ENCODE measurements around the gene PEX5L. TPM values are rescaled to one million over a fixed set of nuclear protein-coding genes. Genes with fewer than 3 reads are reported as not detected.

Gene PEX5L
- polyA plus RNA-seq, 1 donor from 2014 or later: 1.0 TPM

DNA sequence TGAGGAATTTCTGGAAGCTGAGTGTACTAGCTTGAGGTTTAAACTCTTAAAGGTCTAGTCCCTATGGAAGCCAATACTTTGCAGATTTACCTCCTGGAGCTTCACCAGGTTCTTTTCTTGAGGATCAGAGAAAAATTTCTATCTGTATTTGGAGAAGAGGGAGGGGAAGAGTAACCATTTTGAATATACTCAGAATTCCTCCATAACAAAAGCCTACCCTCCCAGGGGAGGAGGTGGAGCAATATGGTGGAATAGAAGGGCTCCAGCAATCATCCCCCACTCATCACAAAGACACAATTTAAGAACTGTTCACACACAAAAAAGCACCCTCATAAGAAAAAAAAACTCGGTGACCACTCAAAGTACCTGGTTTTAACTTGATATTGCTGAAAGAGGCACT, 36.0 kb upstream of the PEX5L start:
- Histone ChIP-seq H3K27me3 (ENCODE audit: insufficient read depth, low read depth, low read length) (no peaks in the 10 kb centered on the region), H3K9ac (ENCODE audit: low read length) (no peak overlapping the region), H3K4me2 (ENCODE audit: low read length) (no peak overlapping the region), H3K9me3 (ENCODE audit: low read length) (no peaks in the 10 kb centered on the region), H2AFZ (ENCODE audit: low read depth, low read length) (no peak overlapping the region), H3K4me3 (ENCODE audit: low read length) (no peak overlapping the region), H4K20me1 (ENCODE audit: insufficient read depth) (no peaks in the 10 kb centered on the region), H3K36me3 (ENCODE audit: insufficient read depth, low read length) (no peaks in the 10 kb centered on the region), H3K27ac (ENCODE audit: low read length) (no peak overlapping the region), H3F3A (ENCODE audit: insufficient read depth, low read length, poor library complexity, severe bottlenecking) (no peaks in the 10 kb centered on the region), H3K79me2 (replicated peaks; ENCODE audit: insufficient read depth, low read length) (no peaks in the 10 kb centered on the region), H3K9me2 (ENCODE audit: insufficient read depth, low read length) (no peaks in the 10 kb centered on the region)
- TF ChIP-seq SMC3 (conservative IDR thresholded peaks at IDR 0.05; ENCODE audit: poor library complexity): no peak
- no peak for TF ChIP-seq MXI1 (conservative IDR thresholded peaks at IDR 0.05; ENCODE audit: poor library complexity, severe bottlenecking)
- TF ChIP-seq, protein P1, sequence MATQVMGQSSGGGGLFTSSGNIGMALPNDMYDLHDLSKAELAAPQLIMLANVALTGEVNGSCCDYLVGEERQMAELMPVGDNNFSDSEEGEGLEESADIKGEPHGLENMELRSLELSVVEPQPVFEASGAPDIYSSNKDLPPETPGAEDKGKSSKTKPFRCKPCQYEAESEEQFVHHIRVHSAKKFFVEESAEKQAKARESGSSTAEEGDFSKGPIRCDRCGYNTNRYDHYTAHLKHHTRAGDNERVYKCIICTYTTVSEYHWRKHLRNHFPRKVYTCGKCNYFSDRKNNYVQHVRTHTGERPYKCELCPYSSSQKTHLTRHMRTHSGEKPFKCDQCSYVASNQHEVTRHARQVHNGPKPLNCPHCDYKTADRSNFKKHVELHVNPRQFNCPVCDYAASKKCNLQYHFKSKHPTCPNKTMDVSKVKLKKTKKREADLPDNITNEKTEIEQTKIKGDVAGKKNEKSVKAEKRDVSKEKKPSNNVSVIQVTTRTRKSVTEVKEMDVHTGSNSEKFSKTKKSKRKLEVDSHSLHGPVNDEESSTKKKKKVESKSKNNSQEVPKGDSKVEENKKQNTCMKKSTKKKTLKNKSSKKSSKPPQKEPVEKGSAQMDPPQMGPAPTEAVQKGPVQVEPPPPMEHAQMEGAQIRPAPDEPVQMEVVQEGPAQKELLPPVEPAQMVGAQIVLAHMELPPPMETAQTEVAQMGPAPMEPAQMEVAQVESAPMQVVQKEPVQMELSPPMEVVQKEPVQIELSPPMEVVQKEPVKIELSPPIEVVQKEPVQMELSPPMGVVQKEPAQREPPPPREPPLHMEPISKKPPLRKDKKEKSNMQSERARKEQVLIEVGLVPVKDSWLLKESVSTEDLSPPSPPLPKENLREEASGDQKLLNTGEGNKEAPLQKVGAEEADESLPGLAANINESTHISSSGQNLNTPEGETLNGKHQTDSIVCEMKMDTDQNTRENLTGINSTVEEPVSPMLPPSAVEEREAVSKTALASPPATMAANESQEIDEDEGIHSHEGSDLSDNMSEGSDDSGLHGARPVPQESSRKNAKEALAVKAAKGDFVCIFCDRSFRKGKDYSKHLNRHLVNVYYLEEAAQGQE (IDR thresholded peaks at IDR 0.05; ENCODE audit: borderline replicate concordance): no peak
- no peak for TF ChIP-seq EZH2 (IDR thresholded peaks at IDR 0.05; ENCODE audit: borderline replicate concordance, insufficient read depth, low read length, poor library complexity, severe bottlenecking)
- TF ChIP-seq RAD21 (conservative IDR thresholded peaks at IDR 0.05): no peak
- TF ChIP-seq TAF1 (IDR thresholded peaks at IDR 0.05; ENCODE audit: low read depth): no peak
- TF ChIP-seq, protein P2, sequence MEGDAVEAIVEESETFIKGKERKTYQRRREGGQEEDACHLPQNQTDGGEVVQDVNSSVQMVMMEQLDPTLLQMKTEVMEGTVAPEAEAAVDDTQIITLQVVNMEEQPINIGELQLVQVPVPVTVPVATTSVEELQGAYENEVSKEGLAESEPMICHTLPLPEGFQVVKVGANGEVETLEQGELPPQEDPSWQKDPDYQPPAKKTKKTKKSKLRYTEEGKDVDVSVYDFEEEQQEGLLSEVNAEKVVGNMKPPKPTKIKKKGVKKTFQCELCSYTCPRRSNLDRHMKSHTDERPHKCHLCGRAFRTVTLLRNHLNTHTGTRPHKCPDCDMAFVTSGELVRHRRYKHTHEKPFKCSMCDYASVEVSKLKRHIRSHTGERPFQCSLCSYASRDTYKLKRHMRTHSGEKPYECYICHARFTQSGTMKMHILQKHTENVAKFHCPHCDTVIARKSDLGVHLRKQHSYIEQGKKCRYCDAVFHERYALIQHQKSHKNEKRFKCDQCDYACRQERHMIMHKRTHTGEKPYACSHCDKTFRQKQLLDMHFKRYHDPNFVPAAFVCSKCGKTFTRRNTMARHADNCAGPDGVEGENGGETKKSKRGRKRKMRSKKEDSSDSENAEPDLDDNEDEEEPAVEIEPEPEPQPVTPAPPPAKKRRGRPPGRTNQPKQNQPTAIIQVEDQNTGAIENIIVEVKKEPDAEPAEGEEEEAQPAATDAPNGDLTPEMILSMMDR (IDR thresholded peaks at IDR 0.05; ENCODE audit: poor library complexity, severe bottlenecking): no peak
- no peak for TF ChIP-seq POLR2AphosphoS5 (IDR thresholded peaks at IDR 0.05)
- TF ChIP-seq EP300 (conservative IDR thresholded peaks at IDR 0.05; ENCODE audit: poor library complexity, severe bottlenecking): no peak

DNA sequence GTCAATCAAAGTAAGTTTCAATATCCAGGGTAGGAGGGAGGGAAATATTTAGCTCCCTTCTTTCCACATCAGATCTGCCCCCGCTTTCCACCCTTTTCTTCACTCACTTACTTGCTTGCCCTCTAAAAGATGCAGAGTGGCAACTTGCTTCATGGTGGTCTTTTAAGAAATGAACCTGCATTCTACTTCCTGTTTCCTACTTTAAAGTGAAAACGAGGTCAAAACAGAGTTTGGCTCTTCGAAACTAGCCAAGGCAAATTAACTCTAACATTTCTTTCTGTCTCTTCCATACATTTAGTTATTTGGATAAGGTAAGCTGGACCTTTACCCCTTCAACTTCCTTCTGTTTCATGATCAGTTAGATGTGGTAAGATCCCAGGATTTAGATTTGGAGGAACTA, 34.2 kb upstream of the PEX5L start:
- Histone ChIP-seq H3K36me3 (ENCODE audit: insufficient read depth, low read length) (no peaks in the 10 kb centered on the region), H3K27ac (ENCODE audit: low read length) (no peak overlapping the region), H3K9me2 (ENCODE audit: insufficient read depth, low read length) (no peaks in the 10 kb centered on the region), H3F3A (ENCODE audit: insufficient read depth, low read length, poor library complexity, severe bottlenecking) (no peaks in the 10 kb centered on the region), H4K20me1 (ENCODE audit: insufficient read depth) (no peaks in the 10 kb centered on the region), H3K27me3 (ENCODE audit: insufficient read depth, low read depth, low read length) (no peaks in the 10 kb centered on the region), H2AFZ (ENCODE audit: low read depth, low read length) (no peak overlapping the region), H3K9me3 (ENCODE audit: low read length) (no peaks in the 10 kb centered on the region), H3K4me3 (ENCODE audit: low read length) (no peak overlapping the region), H3K4me2 (ENCODE audit: low read length) (no peak overlapping the region), H3K9ac (ENCODE audit: low read length) (no peak overlapping the region), H3K79me2 (replicated peaks; ENCODE audit: insufficient read depth, low read length) (no peaks in the 10 kb centered on the region)
- TF ChIP-seq TAF1 (IDR thresholded peaks at IDR 0.05; ENCODE audit: low read depth): no peak
- TF ChIP-seq, protein P2 (IDR thresholded peaks at IDR 0.05; ENCODE audit: poor library complexity, severe bottlenecking): no peak
